Measurements from ENCODE around the gene BYSL.

The BYSL gene

GRCh38 chr6:41920921-41921711 lies at the start of gene BYSL, which contains the start of gene MED20:
Gene BYSL (plus strand): TSS chr6:41921499. CDS start chr6:41921563, 64 bp downstream.
Gene MED20 (minus strand): TSS chr6:41921139. CDS start chr6:41921018, 121 bp downstream.
- DNase-seq: peak; percentile 99

GRCh38 chr6:41871691-41872090 lies 49.6 kb upstream of the BYSL start:
- no peak for DNase-seq

- no peak for DNase-seq
Measured at GRCh38 chr6:41872147-41872546, 49.2 kb upstream of the BYSL start.

- no peak for DNase-seq
Measured at GRCh38 chr6:41874741-41875140, 46.6 kb upstream of the BYSL start.

- no peak for DNase-seq
Measured at GRCh38 chr6:41877051-41877680, 44.1 kb upstream of the BYSL start.

GRCh38 chr6:41878246-41878645 lies 43.1 kb upstream of the BYSL start:
- DNase-seq: no peak

- DNase-seq: no peak
Measured at GRCh38 chr6:41878961-41879405, 42.3 kb upstream of the BYSL start.

GRCh38 chr6:41881506-41881905 lies 39.8 kb upstream of the BYSL start:
- DNase-seq: no peak

GRCh38 chr6:41884957-41885356 lies 36.3 kb upstream of the BYSL start:
- DNase-seq: no peak

- no peak for DNase-seq
Measured at GRCh38 chr6:41885930-41886329, 35.4 kb upstream of the BYSL start.

- DNase-seq: no peak
Measured at GRCh38 chr6:41887331-41887751, 34.0 kb upstream of the BYSL start.

- DNase-seq: no peak
Measured at GRCh38 chr6:41892921-41893564, 28.3 kb upstream of the BYSL start.

- DNase-seq: peak; percentile 55
Measured at GRCh38 chr6:41894366-41895299, 26.7 kb upstream of the BYSL start.

- peak; percentile 95 for DNase-seq
Measured at GRCh38 chr6:41895300-41896233, 25.7 kb upstream of the BYSL start, which contains the start of gene USP49. Gene USP49 (minus strand): TSS chr6:41895375. CDS start chr6:41806983, 88,392 bp downstream.

GRCh38 chr6:41896281-41896680 lies 25.0 kb upstream of the BYSL start:
- no peak for DNase-seq

- no peak for DNase-seq
Measured at GRCh38 chr6:41900861-41901260, 20.4 kb upstream of the BYSL start.

- DNase-seq: peak; percentile 59
Measured at GRCh38 chr6:41901882-41902519, 19.3 kb upstream of the BYSL start.

GRCh38 chr6:41909727-41910126 lies 11.6 kb upstream of the BYSL start:
- no peak for DNase-seq

GRCh38 chr6:41914343-41914742 lies 7.0 kb upstream of the BYSL start:
- no peak for DNase-seq

- no peak for DNase-seq
Measured at GRCh38 chr6:41914869-41915530, 6.3 kb upstream of the BYSL start.

All from activated CD8-positive, alpha-beta memory T cell treated with anti-CD3 and anti-CD28 coated beads, Interleukin-2, amount 50 U/mL, for 48 hours (primary cell).